Stomach smooth muscle (tissue), 2 donors: Measurements from ENCODE around the gene ANKRD62.

Source experiments
- H3K27ac ChIP-seq: one replicate; pipeline ENCODE4 v1.7.0; 2013; ENCODE audit warnings: mild to moderate bottlenecking, low read length, inconsistent platforms
- H3K27me3 ChIP-seq, 2 donors: one replicate each; pipeline ENCODE4 v1.7.0; 2013; ENCODE audit warnings: low read length in 2 of 2; ENCODE audit not compliant: insufficient read depth in 2 of 2, control insufficient read depth in 1 of 2
- H3K36me3 ChIP-seq, 2 donors: one replicate each; pipeline ENCODE4 v1.7.0; 2013; ENCODE audit warnings: low read length in 2 of 2; ENCODE audit not compliant: control insufficient read depth in 2 of 2, insufficient read depth in 2 of 2
- H3K4me1 ChIP-seq: one replicate; pipeline ENCODE4 v1.7.0; 2013; ENCODE audit warnings: low read length; ENCODE audit not compliant: control insufficient read depth, insufficient read depth
- H3K4me3 ChIP-seq, 2 donors: one replicate each; pipeline ENCODE4 v1.7.0; 2013; ENCODE audit warnings: low read length in 2 of 2
- H3K9ac ChIP-seq, 2 donors: one replicate each; pipeline ENCODE4 v1.7.0; 2013; ENCODE audit warnings: low read length in 2 of 2, mild to moderate bottlenecking in 1 of 2
- H3K9me3 ChIP-seq, 2 donors: one replicate each; pipeline ENCODE4 v1.7.0; 2013; ENCODE audit warnings: low read length in 2 of 2; ENCODE audit not compliant: control insufficient read depth in 2 of 2
- donor health status: healthy.
- donor health status: Pancreatic carcinoma.

The ANKRD62 gene

DNA sequence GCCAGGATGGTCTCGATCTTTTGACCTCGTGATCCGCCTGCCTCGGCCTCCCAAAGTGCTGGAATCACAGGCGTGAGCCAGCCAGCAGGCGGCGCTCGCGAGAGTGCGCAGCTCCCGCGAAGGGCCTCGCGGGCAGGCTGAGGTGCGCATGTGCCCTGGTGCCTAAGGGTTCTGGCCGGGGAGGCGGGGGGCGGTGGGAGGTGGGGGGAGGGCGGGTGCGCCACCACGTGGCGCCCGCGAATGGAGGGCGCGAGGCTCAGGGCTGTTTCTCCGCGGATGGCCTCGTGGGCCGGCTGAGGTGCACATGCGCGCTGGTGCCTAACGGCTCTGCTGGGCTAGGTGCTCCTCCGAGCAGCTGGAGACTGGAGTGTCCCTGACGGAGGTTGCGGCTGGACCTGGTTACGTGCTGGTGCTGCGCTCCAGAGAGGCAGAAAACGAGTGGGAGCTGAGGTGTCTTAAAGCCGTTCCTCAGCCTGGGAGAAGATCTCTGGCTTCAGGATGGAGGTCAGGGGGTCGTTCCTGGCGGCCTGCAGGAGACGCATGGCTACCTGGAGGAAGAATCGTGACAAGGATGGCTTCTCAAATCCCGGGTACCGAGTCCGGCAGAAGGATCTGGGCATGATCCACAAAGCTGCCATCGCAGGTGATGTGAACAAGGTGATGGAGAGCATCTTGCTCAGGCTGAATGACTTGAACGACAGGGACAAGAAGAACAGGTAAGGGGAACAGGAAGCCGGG is at the start of gene ANKRD62:
Gene ANKRD62 (plus strand): TSS at position 324 of the 738 bp plus-strand sequence. CDS start 175 bp downstream, at position 499.
- H3K9me3 ChIP-seq, result no peaks in the 10 kb centered on the region
- H3K27ac ChIP-seq, result no peak within 1 kb of the TSS
- H3K4me1 ChIP-seq, result no peaks in the 10 kb centered on the region
- H3K27me3 ChIP-seq, result peaks cover 0 to 2% of the 10 kb centered on the region in 2 donors
- H3K9ac ChIP-seq, result no peak within 1 kb of the TSS
- no peak within 1 kb of the TSS for H3K4me3 ChIP-seq
- H3K36me3 ChIP-seq, result no peaks in the 10 kb centered on the region

DNA sequence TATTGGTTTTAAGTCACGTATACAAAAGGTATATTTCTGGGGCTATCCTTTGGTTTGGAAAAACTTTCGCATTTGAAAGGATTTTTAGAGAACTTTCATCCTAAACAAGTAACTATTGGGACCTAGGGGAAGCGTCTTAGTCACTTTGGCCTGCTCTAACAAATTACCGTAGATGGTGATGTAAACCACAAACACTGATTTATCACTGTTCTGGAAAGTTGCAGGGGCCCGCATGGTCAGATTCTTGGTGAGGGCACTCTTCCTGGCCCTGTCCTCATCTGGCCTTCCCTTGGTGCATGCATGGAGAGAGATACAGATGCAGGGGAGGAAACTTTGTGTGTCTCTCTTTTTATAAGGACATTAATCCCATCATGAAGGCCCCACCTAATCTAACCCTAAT is 49.1 kb upstream of the ANKRD62 start:
- Histone ChIP-seq H3K27ac (no peak overlapping the region), H3K9me3 (no peaks in the 10 kb centered on the region), H3K27me3 (no peaks in the 10 kb centered on the region), H3K36me3 (no peaks in the 10 kb centered on the region), H3K4me3 (no peak overlapping the region), H3K4me1 (no peaks in the 10 kb centered on the region), H3K9ac (no peak overlapping the region)

DNA sequence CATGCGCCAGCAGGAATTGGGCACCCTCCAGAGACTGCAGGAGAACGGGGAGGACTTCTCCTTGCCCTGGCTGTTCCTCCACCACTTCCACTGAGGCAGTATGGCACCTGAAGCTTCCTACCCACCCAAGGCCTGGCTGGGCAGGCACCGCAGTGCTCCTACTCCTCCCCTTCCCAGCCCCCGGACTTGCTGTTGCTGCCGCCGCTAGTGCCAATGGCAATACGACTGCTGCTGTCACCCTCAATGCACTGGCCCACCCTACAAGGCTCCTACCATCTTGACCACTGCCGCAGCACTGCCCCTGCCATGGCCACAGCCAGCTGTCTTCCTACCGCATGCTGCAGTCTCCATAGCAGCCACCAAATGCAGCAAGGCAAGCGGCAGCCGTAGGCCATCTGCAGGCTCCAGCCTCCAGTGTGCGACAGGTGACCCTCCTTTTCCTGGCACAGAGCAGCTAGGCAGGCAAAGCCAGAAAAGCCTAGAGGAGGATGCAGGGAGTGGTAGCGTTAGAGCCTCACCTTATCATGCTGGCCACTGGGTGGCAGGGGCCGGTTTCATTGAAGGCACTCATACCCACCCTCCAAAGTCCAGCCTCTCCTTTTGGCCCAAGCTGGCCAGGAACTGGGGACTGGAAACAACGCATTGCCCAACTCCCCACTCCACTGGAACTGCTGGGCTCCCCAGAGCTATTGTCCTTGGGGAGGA is 47.4 kb upstream of the ANKRD62 start:
- H3K9me3 ChIP-seq, result no peaks in the 10 kb centered on the region
- H3K27ac ChIP-seq, result no peak overlapping the region
- no peaks in the 10 kb centered on the region for H3K36me3 ChIP-seq
- no peaks in the 10 kb centered on the region for H3K4me1 ChIP-seq
- H3K27me3 ChIP-seq, result no peaks in the 10 kb centered on the region
- no peak overlapping the region for H3K9ac ChIP-seq
- no peak overlapping the region for H3K4me3 ChIP-seq

DNA sequence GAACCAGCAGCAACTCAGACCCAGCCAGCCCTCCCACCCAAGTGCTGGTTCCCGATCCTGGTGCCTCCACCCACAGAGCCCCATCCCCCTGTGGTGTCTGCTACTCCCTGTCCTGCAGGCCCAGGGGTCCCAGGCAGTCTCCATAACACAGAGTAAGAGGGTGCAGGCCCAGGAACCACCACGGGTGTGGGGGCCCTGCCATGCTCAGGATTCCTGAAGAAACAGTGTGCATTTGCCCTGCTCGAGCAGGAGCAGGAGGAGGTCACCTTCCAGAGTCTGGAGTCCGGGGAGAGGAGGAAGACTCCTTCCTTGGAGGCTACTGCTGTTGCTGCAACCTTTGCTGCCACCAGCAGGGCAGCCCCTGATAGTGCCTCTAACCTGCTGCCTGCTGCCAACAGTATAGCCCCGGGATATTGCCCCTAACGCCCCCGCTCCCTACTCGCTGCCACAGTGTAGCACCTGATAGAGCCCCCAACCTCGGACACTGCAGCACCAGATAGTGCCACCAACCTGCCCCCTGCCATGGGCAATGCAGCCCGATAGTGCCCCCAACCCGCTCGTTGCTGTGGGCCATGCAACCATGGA is 46.8 kb upstream of the ANKRD62 start:
- Histone ChIP-seq H3K9me3 (no peaks in the 10 kb centered on the region), H3K36me3 (no peaks in the 10 kb centered on the region), H3K4me3 (no peak overlapping the region), H3K4me1 (no peaks in the 10 kb centered on the region), H3K9ac (no peak overlapping the region), H3K27me3 (no peaks in the 10 kb centered on the region), H3K27ac (no peak overlapping the region)

DNA sequence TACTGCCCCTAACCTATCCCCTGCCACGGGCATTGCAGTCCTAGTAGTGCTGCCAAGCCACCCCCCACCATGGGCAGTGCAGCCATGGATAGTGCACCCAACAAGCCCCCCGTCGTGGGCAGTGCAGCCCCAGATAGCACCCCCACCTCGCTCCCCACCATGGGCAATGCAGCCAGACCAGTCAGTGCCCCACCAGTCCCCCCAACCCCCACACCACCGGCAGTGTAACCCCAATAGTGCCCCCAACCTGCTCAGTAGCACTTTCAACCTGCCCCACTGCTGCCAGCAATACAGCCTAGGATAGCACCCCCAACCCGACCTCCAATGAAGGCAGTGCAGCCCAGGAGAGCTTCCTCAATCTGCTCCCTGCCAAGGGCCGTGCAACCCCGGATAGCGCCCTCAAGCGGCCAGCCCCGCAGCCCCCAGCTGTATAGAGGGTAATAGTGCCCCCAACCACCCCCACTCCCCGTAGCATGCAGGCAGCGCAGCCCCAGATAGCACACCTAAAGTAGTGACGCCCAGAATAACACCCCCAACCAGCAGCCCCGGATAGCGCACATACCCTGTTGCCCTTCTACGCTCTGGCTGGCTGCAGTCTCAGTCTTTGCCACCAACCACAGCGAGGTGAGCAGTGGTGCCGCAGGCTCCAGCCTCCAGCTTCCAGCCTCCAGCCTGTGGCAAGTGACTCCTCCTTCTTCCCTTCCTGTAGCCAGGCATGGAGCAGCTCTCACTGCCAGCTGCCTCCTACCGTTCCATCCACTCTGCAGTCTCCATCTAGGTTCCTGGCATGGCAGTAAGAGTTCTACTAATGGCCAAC is 45.4 kb upstream of the ANKRD62 start:
- H3K9ac ChIP-seq, result no peak overlapping the region
- no peaks in the 10 kb centered on the region for H3K36me3 ChIP-seq
- no peaks in the 10 kb centered on the region for H3K9me3 ChIP-seq
- no peak overlapping the region for H3K4me3 ChIP-seq
- H3K4me1 ChIP-seq, result no peaks in the 10 kb centered on the region
- no peak overlapping the region for H3K27ac ChIP-seq
- no peaks in the 10 kb centered on the region for H3K27me3 ChIP-seq

DNA sequence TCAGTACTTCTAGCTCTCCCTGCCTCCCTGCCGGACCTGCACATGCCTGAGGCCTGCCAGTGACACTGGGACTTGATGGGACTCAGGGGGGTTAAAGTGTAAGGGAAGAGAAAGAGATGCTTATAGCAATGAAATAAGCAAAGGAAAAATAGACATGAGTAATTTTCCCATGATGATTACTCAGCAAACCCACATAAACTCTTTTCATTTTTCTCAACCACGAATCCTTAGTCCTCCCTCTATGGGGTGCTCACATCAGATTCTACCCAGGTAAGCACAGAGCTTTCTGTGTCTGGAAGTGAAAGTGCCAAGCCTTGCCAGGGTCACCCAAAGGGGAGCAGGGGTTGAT is 44.8 kb upstream of the ANKRD62 start:
- H3K4me3 ChIP-seq, result no peak overlapping the region
- H3K36me3 ChIP-seq, result no peaks in the 10 kb centered on the region
- H3K27me3 ChIP-seq, result no peaks in the 10 kb centered on the region
- H3K9ac ChIP-seq, result no peak overlapping the region
- no peaks in the 10 kb centered on the region for H3K4me1 ChIP-seq
- H3K27ac ChIP-seq, result no peak overlapping the region
- no peaks in the 10 kb centered on the region for H3K9me3 ChIP-seq

DNA sequence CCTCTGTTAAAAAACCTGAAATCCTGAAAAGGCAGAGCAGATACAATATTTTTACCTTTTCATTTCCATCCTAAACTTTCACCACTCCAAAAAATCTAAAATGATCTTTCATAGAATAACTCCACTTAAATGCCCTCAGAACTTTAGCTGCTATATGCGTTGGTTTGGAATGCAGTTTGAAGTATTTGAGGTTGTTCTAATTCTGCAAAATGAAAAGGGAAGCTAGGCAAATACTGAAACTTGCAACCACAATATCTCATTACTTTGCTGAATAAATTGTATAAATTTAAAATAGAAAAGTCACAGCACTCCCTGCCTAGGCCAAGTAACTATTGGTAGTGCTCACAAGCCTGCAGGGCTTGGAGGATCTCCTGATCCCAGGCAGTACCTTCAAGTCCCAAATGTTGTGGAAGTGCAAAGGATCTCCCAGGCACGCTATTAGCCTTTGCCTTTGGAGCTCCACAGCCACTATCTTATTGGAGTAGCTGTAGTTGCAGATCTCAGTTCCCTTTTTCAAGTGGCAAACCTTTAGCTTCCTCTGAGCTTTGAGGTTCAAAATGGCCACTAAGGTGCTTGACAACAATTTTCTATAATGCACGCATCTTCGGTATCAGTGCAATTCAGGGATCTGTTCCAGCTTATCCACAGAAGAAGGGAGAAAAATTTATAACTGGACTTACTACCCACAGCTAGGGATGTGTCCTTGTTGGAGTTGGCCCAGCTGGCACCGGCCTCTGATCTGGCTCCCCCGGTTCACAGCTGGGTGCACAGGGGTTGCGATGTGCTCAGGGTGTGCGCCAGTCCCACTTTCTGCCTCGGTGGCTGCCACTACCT is 43.4 kb upstream of the ANKRD62 start:
- no peak overlapping the region for H3K27ac ChIP-seq
- no peaks in the 10 kb centered on the region for H3K36me3 ChIP-seq
- no peak overlapping the region for H3K9ac ChIP-seq
- H3K4me1 ChIP-seq, result no peaks in the 10 kb centered on the region
- H3K4me3 ChIP-seq, result no peak overlapping the region
- no peaks in the 10 kb centered on the region for H3K9me3 ChIP-seq
- H3K27me3 ChIP-seq, result no peaks in the 10 kb centered on the region

DNA sequence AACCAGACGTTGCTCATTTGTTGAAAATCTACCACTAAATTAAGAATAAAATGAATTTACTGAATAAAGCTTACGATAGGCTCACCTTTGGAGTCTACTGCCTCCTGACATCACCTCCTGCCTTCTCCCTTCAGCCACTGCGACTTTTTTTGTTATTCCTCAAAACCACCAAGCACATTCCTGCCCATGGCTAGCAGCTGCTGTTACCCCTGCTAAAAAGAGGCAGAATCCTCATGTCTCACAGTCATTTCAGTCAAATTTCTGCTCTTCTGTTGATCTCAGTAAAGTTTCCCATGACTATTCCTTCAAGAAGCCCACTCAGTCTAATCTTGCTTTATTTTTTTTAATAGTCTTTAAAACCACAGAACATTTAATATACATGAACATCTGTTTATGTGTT is 40.8 kb upstream of the ANKRD62 start:
- Histone ChIP-seq H3K9ac (no peak overlapping the region), H3K27ac (no peak overlapping the region), H3K9me3 (no peaks in the 10 kb centered on the region), H3K4me1 (no peaks in the 10 kb centered on the region), H3K27me3 (no peaks in the 10 kb centered on the region), H3K36me3 (no peaks in the 10 kb centered on the region), H3K4me3 (no peak overlapping the region)

DNA sequence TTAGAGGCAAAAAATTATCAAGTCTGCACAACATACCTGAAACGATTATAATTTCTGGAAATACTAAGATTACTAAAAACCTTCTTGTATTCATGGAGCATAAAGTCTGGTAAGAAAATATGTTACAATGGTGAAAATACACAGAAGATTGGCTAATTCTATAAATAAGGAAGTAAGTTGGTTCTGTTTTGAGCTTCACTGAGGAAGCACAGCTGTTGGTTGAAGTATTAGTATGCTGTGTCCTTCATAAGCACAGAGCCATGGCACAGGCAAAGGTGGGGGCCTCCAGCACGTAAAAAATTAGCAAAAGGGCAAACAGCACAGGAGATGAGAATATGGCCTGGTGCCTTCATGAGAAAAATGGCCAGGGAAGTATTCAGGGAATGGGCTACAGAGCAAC is 40.4 kb upstream of the ANKRD62 start:
- Histone ChIP-seq H3K27me3 (no peaks in the 10 kb centered on the region), H3K9ac (no peak overlapping the region), H3K36me3 (no peaks in the 10 kb centered on the region), H3K9me3 (no peaks in the 10 kb centered on the region), H3K4me3 (no peak overlapping the region), H3K4me1 (no peaks in the 10 kb centered on the region), H3K27ac (no peak overlapping the region)
